Measurements from ENCODE around the gene CD8B2.
"Not testable (repeated sequence)": the region's sequence is repeated elsewhere in the genome, so short reads cannot be mapped to it uniquely, and the experiment has no call there.

Gene CD8B2

GRCh38 chr2:106486551-106487385 is at the start of gene CD8B2:
Gene CD8B2, plus strand, starts transcription at chr2:106487364. Its CDS starts 63 bp downstream, at chr2:106487427.
- not testable (repeated sequence) for DNase-seq

- DNase-seq = peak; percentile 10 to 13
Measured at GRCh38 chr2:106461882-106462281, 25.3 kb upstream of the CD8B2 start.

GRCh38 chr2:106467516-106467915 is 19.6 kb upstream of the CD8B2 start:
- DNase-seq = not testable (repeated sequence)

DNA sequence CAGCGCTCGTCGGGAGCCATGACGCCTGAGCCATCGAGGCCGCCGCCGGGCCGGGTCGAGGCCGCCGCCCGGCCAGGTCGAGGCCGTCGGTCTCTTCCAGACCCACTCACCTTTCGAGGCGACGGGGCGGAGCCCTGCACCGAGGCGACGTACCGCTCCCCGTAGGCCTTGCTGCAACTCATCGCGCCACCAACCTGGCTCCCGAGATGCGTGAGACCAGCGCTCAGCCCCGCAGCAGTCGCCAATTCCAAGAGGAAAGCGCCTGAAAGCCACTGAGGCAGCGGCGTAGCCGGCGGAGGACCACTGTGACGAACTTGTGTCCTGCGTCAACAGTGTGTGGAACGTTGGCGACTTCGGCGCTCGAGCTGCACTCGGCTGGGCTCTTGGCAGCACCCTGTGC is 19.1 kb upstream of the CD8B2 start, which contains the start of gene RGPD3:
RGPD3 (minus strand) TSS at position 307 of the 400 bp plus-strand sequence; CDS start at position 182, 125 bp downstream.
- DNase-seq = not testable (repeated sequence)

GRCh38 chr2:106470658-106471057 is 16.5 kb upstream of the CD8B2 start:
- not testable (repeated sequence) for DNase-seq

DNA sequence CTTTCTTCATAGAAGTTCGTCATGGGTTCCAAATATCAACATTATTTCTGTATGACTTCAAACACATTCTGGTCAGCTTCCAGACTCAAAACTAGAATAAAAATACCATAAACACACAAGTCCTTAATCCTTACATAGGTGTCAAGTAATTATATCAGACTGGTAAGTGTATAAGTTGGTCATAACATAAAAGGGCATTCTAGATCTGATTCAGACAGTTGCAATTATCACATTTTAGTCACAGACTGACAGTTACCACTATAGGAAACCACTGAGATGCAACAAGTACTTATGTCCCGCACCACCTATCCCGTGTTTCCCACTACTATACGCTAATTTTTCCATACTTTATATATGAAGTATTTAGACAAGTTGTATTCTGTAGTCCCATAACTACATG is 9.5 kb upstream of the CD8B2 start:
- not testable (repeated sequence) for DNase-seq

DNA sequence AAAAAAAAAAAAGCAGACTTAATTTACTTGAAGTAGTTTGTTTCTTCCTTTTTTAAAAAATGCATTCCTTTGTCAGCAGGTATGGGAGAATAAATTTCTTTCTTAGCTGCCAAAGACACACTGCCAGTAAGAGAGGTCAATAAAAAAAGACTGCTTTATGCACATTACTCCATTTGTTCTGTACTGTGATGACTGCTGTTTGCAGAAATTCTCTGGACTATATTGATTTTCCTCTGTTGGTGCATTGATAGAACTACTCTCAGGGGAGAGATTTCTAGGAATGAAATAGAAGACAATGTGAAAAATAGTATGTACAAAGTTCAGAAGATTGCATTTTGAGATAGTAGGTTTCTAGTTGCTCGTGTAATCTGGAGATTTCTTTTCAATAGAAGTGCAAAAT is 7.6 kb upstream of the CD8B2 start:
- DNase-seq = not testable (repeated sequence)

DNA sequence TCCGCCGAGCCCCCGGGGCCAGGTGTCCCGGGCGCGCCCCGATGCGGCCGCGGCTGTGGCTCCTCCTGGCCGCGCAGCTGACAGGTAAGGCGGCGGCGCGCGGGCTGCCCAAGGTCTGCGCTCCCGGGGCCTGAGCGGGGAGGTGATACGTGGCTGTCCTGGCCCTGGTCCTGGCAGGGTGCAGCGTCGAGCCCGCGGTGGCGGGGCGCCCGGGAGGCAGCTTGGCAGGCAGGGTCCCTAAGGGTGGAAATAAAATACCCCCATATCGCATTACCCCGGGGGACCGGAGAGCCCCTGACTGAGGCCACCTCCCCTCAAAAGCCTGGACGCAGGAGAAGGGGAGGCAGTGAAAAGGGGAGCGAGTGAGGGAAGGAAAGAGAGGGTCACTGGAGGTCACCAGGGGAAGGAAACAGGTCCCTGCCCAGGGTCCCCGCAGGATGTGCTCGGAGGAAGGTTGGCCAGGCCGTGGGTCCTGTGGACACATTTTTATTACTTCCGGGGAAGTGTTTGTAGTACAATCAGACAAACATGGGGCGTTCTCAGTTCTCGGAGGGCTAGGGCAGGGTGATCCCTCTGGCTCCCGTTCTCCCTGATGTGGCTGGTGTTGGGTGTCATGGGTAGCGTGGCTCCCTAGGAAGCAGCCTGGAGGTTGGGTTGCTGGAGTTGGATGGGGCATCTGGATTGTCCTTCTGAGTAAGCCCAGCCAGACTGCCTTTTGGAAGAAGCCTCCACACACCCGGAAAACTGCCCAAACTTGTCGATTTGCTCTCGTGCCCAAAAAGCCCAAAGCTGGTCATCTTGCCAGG is 425 bp downstream of the CD8B2 start:
- not testable (repeated sequence) for DNase-seq

DNA sequence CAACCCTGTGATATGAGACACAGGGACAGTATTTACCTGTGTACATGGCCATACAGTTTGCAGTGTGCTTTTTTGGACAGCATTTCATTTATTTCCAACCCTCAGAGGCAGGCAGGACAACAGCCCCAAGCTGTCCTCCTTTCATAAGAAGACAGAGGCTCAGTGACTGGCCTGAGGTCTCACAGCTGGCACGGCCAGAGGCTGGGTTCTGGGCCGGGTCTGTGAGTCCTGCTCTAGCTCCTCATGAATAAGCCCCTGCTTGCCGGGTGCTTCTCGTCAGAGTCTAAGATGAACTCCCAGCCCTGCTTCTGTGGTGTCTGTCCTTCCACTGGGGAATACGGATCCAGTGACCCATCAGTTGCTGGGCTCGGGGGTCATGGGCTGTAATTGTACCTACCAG is 2.5 kb downstream of the CD8B2 start:
- DNase-seq = not testable (repeated sequence)

DNA sequence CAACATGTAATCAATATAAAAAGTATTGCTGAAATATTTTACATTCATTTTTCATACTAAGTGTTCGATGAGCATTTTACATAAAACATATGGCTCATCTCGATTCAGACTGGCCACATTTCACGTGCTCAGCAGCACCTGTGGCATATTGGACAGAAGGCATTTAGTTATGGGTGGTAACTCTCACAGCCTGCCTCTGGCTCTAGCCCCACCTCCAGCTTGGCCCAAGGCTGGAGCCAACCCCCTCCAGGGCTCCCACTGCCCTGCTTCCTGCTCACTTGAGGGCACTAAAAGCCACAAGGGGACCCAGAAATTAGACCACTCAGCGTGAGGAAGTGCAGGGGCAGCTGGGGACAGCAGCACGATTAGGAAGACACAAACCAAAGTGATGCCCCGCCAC is 5.2 kb downstream of the CD8B2 start:
- DNase-seq = not testable (repeated sequence)

GRCh38 chr2:106492913-106493312 is 5.7 kb downstream of the CD8B2 start:
- DNase-seq = not testable (repeated sequence)

DNA sequence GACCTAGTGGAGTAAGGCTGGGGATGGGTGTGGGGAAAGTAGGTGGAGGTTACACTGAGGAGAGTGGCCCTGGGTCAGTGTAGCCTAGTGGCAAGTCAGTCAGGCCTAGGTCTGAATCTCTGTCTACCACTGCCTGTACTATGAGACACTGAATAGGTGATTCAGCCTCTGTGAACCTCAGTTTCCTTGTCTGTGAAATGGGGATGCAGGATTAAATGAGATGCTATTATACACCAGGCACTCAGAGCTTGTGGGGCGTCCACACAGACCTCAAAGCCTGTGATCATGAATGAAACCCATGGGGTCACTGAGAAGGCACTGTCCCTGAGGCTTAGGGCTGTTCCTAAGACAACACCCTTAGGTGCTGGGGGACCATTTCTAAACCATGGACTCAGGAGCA is 11.4 kb downstream of the CD8B2 start:
- not testable (repeated sequence) for DNase-seq

GRCh38 chr2:106500350-106500749 is 13.2 kb downstream of the CD8B2 start:
- not testable (repeated sequence) for DNase-seq

DNA sequence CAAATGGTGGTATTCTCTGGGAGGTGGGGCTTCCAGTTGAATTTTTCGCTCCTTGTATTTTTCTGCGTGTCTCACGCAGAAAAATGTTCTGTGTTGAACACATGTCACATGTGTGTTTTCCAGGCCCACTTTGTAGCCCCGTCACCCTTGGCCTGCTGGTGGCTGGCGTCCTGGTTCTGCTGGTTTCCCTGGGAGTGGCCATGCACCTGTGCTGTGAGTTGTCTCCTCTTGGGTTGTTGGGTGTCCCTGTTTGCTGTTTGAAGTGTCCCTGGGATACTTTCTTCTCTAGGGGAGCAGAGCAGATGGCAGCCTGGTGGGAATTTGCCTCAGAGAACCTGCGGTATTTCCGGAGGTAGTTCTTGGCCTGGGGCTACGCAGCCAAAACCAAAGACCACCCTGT is 15.2 kb downstream of the CD8B2 start:
- DNase-seq = not testable (repeated sequence)

DNA sequence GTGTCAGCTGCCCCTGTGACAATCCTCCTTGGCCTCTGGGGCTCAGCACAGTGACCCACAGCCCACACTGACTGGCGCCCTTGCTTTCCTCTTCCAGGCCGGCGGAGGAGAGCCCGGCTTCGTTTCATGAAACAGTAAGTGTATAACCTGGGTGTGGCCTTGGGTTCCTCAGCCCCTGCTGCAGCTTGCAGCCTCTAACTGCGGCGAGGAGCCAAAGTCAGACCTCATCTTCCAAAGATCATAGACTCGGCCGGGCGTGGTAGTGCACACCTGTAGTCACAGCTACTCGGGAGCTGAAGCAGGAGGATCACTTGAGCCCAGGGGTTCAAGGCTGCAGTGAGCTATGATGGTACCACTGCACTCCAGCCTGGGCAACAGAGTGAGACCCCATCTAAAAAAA is 17.0 kb downstream of the CD8B2 start:
- DNase-seq = not testable (repeated sequence)

DNA sequence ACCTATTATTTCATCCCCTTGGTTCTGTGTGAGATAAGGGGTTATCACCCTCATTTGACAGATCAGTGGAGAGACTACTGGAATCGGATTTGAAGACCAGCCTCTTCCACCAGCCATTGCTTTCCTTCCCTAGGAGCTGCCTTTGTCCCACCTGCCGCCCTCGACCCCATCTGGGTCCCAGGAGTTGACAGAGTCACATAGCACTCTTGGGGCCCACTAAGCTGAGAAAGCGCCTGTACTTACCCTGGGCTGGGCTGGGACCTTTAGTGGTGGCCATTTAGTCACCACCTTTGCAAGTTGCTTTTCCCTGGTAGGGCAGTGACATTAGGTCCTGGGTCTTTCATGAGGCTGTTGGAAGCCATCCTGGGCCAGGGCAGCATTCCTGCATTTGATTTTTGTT is 17.6 kb downstream of the CD8B2 start:
- not testable (repeated sequence) for DNase-seq

DNA sequence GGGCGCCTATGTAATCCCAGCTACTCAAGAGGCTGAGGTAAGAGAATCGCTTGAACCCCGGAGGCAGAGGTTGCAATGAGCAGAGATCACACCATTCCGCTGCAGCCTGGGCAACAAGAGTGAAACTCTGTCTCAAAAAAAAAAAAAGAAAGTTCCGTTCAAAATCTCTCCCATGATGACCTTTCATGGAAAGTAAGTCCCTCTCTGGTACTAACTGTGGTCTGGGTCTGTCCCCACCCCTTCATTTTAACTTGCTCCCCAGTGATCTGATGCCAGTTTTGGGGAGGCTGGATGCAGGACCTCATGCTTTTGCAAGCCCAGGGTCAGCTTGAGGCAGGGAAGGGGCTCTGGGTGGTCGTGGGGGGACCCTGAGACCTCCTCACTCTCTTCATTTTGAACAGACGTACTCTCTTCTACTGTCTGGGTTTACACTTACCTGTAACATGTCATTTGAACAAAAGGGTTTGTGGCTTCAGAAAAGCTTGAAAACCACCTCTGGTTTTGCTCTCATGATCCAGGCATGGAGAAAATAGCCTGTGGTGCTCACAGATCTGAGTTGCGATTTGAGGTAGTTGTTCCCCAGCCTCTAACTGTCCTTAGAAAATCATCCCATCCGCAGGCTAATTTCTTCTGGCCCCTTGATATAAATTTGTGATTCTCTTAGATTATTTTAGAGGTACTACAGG is 19.0 kb downstream of the CD8B2 start:
- not testable (repeated sequence) for DNase-seq

GRCh38 chr2:106508660-106509373 is 21.7 kb downstream of the CD8B2 start:
- DNase-seq = not testable (repeated sequence)

- not testable (repeated sequence) for DNase-seq
Measured at GRCh38 chr2:106509374-106509770, 22.2 kb downstream of the CD8B2 start.

DNA sequence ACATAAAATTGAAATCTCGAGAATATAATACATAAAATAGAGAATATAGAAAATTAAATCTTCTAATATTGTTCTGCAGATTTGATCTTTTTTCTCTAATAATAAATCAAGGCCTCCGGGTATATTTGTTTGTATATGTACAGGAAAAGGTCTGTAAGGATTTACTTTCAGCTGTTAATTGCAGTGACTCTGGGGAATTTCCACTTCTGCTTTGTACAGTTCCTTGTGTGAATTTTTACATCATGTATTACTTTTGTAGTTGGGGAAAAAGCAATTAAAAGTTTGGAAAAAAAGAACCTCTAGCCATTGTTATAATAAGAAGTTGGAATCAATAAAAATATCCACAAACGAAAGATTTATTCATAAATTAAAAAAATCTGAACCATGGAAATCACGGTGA is 23.6 kb downstream of the CD8B2 start:
- peak; percentile 53 to 58 for DNase-seq

DNA sequence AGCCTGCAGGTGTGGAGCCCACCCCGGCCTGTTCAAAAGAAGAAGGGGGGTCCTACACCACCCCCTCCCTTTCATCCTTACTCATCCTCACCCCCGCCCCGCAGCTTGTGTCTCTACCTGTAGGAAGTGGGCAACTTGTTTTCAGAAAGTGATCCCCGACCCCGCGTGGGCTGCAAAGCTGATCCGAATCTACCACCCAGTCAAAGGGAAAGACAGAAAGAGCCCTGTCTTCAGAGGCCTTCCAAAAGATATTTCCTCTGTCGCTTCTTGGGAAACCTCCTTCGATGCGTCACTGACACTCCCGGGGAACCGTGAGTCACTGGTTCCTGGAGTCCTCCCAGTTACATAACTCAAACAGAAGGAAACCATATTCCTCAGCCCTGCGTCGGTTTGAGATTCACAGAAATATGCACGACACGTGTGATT is 24.3 kb downstream of the CD8B2 start:
- peak; percentile 88 for DNase-seq

DNA sequence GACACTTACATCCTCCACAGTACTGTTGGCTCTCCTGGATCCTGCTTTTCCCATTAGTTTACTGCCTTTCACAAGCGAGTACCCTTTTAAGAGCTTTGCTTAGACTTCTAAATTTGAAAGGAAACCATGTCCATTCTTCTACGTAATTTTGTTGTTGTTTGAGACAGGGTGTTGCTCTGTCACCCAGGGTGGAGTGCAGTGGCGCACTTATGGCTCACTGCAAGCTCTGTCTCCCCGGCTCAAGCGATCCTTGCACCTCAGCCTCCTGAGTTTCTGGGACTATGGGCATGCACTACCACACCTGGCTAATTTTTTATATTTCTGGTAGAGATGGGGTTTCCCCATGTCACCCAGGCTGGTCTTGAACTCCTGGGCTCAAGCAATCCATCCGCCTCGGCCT is 24.8 kb downstream of the CD8B2 start:
- peak; percentile 20 to 25 for DNase-seq
